ENCODE measurements around the gene HEATR5A. TPM values are rescaled to one million over a fixed set of nuclear protein-coding genes. Genes with fewer than 3 reads are reported as not detected.

The HEATR5A gene
- total and polyA plus RNA-seq, 2 of the 13 experiments (the other 11 are each of a cell fraction or from before 2014, with no cell fraction given) = 36.4 to 105 TPM

- TF ChIP-seq PITX1 (CRISPR knock-in tag; IDR thresholded peaks at IDR 0.05) (peak; percentile 43; the same call in 1 of the 2 replicates), TRIM24 (CRISPR knock-in tag; IDR thresholded peaks at IDR 0.05) (no peak), AHDC1 (CRISPR knock-in tag; IDR thresholded peaks at IDR 0.05; ENCODE audit: borderline replicate concordance) (peak; percentile 73; the same call in 1 of the 2 replicates), ZNF781 (CRISPR knock-in tag; IDR thresholded peaks at IDR 0.05; ENCODE audit: borderline replicate concordance, not compliant biosample characterization) (peak; percentile 32), ZNF569 (CRISPR knock-in tag; IDR thresholded peaks at IDR 0.05; ENCODE audit: borderline replicate concordance) (peak; percentile 52; the same call in 1 of the 2 replicates), USF2 (IDR thresholded peaks at IDR 0.05; ENCODE audit: low read depth, low read length) (peak; percentile 6; the same call in 1 of the 2 replicates), USF2 (CRISPR knock-in tag; IDR thresholded peaks at IDR 0.05; ENCODE audit: borderline replicate concordance) (no peak), SP4 (CRISPR knock-in tag; IDR thresholded peaks at IDR 0.05) (no peak), RNF219 (CRISPR knock-in tag; IDR thresholded peaks at IDR 0.05) (no peak), RFX3 (CRISPR knock-in tag; IDR thresholded peaks at IDR 0.05) (no peak), ZNF3 (CRISPR knock-in tag; IDR thresholded peaks at IDR 0.05) (no peak), NCOA2 (CRISPR knock-in tag; IDR thresholded peaks at IDR 0.05) (no peak), ZSCAN12 (CRISPR knock-in tag; IDR thresholded peaks at IDR 0.05) (0 out of 2 replicates have a peak, but pooled peaks have one; percentile 55), ZNF784 (CRISPR knock-in tag; IDR thresholded peaks at IDR 0.05; ENCODE audit: borderline replicate concordance) (no peak), ZNF382 (CRISPR knock-in tag; IDR thresholded peaks at IDR 0.05; ENCODE audit: borderline replicate concordance) (no peak), ZNF800 (CRISPR knock-in tag; IDR thresholded peaks at IDR 0.05) (peak; percentile 22; the same call in 1 of the 2 replicates)
These were observed 407 bp downstream of the HEATR5A start (continued) for GRCh38 chr14:31419967-31420318.
